Brain microvascular endothelial cell (primary cell): ENCODE measurements around the gene ZNF22.

Source experiments
- DNase-seq: peaks from one replicate; pipeline ENCODE4 v3.0.0-alpha.2; 2020
- H3K27ac ChIP-seq: fragments of 250-450 bp; sonication (Bioruptor Pico); 2 replicates; pipeline ENCODE4 v1.5.1; 2020; ENCODE audit warnings: mild to moderate bottlenecking, moderate library complexity
- H3K27me3 ChIP-seq: fragments of 250-450 bp; sonication (Bioruptor Pico); replicated peaks from 2 replicates; pipeline ENCODE4 v1.5.1; 2020; ENCODE audit warnings: mild to moderate bottlenecking
- H3K36me3 ChIP-seq: fragments of 250-450 bp; sonication (Bioruptor Pico); replicated peaks from 2 replicates; pipeline ENCODE4 v1.5.1; 2020; ENCODE audit warnings: mild to moderate bottlenecking
- H3K4me3 ChIP-seq: 2 replicates; pipeline ENCODE4 v1.5.1; 2011; ENCODE audit warnings: low read depth, mild to moderate bottlenecking, control low read depth, low read length, moderate library complexity
- in situ Hi-C: cut with HindIII; loops from 2 replicates; pipeline ENCODE4 v1.10.0; 2017; ENCODE audit warnings: low sequenced_read_pairs, low pct_ligation_motif_present
- TF ChIP-seq, protein P1 (sequence below): IDR thresholded peaks from 2 replicates; pipeline ENCODE4 v1.5.1; 2011; ENCODE audit warnings: low read depth, mild to moderate bottlenecking, moderate library complexity, low read length, control low read depth, inconsistent platforms; ENCODE audit errors: missing control alignments

ZNF22 gene

DNA sequence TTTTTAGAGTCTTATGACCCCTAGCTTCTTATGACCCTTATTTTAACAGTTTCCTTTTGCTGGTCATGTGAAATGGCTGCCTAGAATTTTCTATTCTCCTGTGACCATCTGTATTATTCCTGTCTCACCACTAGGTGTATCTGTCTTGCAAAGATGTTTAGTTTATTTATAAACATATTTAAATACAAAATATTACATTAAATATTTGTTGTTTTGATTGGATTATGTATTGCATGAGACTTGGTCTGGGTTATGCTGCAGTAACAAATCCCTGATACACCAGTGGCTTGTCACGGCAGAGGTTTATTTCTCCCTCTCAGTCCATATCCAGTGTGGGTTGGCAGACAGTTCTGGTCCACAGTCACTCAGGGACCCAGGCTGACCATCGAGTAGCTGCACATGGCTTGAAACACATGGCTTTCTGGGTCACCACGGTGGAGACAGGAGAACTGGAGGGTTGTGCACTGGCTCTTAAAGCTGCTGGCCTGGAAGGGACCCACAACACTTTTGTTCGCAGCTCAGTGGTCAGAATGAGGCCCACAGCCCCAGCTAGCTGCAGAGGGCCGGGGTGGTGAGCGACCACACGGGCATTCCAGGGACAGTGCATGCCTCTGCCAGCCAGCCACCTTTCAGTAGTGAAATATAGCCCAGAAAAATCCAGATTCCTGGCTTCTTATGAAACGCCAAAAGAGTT, 33.8 kb upstream of the ZNF22 start:
- DNase-seq, result no peak
- TF ChIP-seq, protein P1, sequence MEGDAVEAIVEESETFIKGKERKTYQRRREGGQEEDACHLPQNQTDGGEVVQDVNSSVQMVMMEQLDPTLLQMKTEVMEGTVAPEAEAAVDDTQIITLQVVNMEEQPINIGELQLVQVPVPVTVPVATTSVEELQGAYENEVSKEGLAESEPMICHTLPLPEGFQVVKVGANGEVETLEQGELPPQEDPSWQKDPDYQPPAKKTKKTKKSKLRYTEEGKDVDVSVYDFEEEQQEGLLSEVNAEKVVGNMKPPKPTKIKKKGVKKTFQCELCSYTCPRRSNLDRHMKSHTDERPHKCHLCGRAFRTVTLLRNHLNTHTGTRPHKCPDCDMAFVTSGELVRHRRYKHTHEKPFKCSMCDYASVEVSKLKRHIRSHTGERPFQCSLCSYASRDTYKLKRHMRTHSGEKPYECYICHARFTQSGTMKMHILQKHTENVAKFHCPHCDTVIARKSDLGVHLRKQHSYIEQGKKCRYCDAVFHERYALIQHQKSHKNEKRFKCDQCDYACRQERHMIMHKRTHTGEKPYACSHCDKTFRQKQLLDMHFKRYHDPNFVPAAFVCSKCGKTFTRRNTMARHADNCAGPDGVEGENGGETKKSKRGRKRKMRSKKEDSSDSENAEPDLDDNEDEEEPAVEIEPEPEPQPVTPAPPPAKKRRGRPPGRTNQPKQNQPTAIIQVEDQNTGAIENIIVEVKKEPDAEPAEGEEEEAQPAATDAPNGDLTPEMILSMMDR, result no peak
- H3K27ac ChIP-seq, result no peak overlapping the region
- H3K27me3 ChIP-seq, result no peaks in the 10 kb centered on the region
- H3K36me3 ChIP-seq, result no peaks in the 10 kb centered on the region
- H3K4me3 ChIP-seq, result no peak overlapping the region
- in situ Hi-C loops, result no loop called here

DNA sequence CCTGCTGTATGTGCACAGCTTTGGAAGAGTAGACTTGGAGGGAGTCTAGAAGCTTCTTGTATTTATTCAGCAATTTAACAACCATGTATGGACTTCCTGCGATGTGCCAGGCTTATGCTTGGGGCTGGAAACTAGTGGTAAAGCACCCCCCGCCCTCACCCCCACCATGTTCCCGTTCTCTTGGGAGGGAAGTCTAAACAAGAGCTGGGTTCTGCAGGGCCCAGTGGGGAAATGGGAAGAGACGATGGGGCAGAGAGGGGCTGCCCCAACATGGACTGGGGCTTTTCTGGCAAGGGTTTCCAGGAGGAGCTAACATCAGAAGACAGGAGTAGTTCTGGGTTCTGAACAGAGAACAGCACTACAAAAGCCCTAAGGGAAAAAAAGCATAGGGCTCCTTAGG, 33.1 kb upstream of the ZNF22 start:
- H3K36me3 ChIP-seq, result no peaks in the 10 kb centered on the region
- no peaks in the 10 kb centered on the region for H3K27me3 ChIP-seq
- no peak for DNase-seq
- in situ Hi-C loops, result no loop called here
- H3K27ac ChIP-seq, result no peak overlapping the region
- no peak overlapping the region for H3K4me3 ChIP-seq
- TF ChIP-seq, protein P1, result no peak

DNA sequence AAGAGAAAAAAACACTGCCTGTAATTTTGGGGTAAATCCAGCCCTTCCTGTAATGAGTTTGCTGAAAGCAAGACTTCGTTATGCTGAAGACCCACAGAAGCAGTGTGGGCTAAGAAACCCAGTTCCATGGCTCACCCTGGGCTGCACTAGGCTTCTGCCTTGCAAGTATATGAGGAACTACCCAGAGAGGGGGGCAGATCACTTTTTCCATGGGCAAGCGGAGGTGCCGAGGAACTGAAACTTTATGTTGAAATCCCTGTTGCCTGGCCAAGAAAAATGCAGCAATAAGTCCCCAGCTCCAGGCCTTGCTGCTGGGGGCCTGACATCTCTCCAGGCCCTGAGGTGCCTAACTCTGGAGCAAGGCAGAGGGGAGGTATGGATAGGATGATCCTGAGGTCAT, 32.6 kb upstream of the ZNF22 start:
- no peaks in the 10 kb centered on the region for H3K27me3 ChIP-seq
- in situ Hi-C loops, result no loop called here
- H3K27ac ChIP-seq, result no peak overlapping the region
- no peak for DNase-seq
- H3K4me3 ChIP-seq, result no peak overlapping the region
- no peaks in the 10 kb centered on the region for H3K36me3 ChIP-seq
- TF ChIP-seq, protein P1, result no peak

DNA sequence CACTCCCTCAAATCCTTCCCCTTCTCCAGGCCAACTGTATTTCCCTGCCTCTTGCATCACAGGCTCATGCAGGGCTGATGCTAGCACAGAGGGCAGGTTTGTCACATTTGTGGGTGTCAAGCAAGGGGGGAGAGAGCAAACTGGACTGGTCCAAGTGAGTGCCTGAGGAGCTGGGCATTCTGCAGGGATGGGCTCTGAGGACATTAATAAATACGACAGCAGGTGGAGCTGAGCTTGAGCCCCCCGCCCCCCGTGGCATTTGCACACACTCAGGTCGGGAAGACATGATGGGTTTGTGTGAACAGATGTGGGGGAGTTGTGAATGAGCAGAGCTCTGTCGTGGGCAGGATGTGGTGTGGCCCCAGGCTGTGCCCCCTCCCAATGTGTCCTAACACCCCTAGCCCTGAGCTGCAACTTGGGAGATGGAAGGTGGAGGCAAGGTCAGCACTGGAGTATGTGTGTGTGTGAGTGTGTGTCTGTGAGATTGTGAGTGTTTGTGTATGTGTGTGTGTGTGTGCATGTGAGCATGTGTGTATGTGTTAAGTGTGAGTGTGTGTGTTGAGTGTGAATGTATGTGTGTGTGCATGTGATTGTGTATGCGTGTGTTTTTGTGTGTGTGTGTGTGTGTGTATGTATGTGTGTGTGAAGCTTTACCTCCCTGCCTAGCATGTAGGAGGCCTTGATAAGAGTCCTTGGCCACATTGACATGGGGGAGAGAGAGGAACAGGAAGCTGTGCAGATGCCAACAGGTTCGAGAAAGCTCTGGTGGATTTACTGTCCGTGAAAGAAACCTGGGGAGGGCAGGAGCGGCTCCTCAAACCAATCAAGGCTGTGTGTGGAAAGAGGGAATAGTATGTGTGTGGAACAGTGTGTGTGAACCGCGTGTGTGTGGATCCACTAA, 32.0 kb upstream of the ZNF22 start:
- no peaks in the 10 kb centered on the region for H3K36me3 ChIP-seq
- in situ Hi-C loops, result no loop called here

DNA sequence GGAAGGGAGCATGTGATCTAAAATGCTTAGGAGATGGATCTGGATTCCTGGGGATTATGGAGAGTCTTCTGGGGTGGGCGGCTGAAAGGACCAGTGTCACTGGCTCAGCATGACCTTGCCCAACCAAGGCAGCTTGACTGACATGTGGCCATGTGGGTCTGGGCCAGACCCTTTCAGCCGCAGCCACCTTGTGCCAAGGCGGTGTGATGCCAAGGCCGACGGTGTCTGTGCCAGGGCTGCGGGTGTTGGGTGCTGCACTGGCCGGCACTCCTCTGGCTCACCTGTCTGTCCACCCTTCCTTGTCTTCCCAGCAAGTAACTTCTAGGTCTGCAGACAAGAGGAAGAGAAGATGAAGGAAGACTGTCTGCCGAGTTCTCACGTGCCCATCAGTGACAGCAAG, 30.9 kb upstream of the ZNF22 start:
- Histone ChIP-seq H3K27me3 (no peaks in the 10 kb centered on the region), H3K36me3 (no peaks in the 10 kb centered on the region), H3K4me3 (no peak overlapping the region), H3K27ac (no peak overlapping the region)
- in situ Hi-C loops, result no loop called here
- TF ChIP-seq, protein P1, result no peak
- DNase-seq, result no peak

More for the DNA sequence above, 32.0 kb upstream of the ZNF22 start:
- DNase-seq, result no peak
- no peak overlapping the region for H3K4me3 ChIP-seq
- no peak overlapping the region for H3K27ac ChIP-seq
- no peaks in the 10 kb centered on the region for H3K27me3 ChIP-seq
- TF ChIP-seq, protein P1, result no peak
